OCI-LY3 (cell line): ENCODE measurements around the gene PCNX3.

Experiments used
- CTCF ChIP-seq: fragments of 200-600, 300-600 bp; sonication (generic); IDR thresholded peaks from 2 replicates; pipeline ENCODE4 v1.5.1; 2014; ENCODE audit warnings: antibody characterized with exemption, low read length, low read depth
- EZH2phosphoT487 ChIP-seq: fragments of 200-600 bp; shearing (Covaris generic); IDR thresholded peaks from 2 replicates; pipeline ENCODE4 v1.6.1; 2018; ENCODE audit warnings: antibody characterized with exemption, mixed run types, low read depth

- no peak for TF ChIP-seq CTCF
- TF ChIP-seq EZH2phosphoT487 = no peak
These were observed 8.5 kb downstream of the PCNX3 start for GRCh38 chr11:65623852-65624616.
